ENCODE results near the gene VILL. TPM values are rescaled to one million over a fixed set of nuclear protein-coding genes. Genes with fewer than 3 reads are reported as not detected.

Gene VILL
- total RNA-seq, 1 donor from 2014 or later, result 4.9 TPM

DNA sequence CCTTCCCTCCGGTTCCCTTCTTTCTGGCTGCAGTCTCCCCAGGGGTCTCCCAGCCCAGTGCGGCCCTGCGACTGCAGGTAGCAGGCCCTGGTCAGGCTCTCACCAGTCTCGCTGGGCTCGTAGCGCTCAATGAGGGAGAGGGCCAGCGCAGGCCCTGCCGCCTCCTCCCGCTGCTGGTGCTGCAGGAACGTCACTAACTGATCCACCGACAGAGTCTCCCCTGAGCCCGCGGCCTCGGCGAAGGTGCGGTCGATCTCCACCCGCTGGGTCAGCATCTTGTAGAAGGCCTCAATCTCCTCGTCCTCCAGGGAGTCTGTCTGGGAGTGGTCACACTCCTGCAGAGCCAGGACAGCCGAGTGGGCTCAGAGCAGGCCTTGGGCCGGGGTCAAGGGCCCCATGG is 20.5 kb downstream of the VILL start:
- TF ChIP-seq, protein P1, sequence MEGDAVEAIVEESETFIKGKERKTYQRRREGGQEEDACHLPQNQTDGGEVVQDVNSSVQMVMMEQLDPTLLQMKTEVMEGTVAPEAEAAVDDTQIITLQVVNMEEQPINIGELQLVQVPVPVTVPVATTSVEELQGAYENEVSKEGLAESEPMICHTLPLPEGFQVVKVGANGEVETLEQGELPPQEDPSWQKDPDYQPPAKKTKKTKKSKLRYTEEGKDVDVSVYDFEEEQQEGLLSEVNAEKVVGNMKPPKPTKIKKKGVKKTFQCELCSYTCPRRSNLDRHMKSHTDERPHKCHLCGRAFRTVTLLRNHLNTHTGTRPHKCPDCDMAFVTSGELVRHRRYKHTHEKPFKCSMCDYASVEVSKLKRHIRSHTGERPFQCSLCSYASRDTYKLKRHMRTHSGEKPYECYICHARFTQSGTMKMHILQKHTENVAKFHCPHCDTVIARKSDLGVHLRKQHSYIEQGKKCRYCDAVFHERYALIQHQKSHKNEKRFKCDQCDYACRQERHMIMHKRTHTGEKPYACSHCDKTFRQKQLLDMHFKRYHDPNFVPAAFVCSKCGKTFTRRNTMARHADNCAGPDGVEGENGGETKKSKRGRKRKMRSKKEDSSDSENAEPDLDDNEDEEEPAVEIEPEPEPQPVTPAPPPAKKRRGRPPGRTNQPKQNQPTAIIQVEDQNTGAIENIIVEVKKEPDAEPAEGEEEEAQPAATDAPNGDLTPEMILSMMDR (conservative IDR thresholded peaks at IDR 0.05), result no peak
- H3K4me1 Mint-ChIP-seq, result no peaks in the 10 kb centered on the region
- H3K36me3 Mint-ChIP-seq (ENCODE audit: low read depth), result peaks cover 23% of the 10 kb centered on the region
- H3K27me3 Mint-ChIP-seq (ENCODE audit: low read depth), result no peaks in the 10 kb centered on the region
- peaks cover 4% of the 10 kb centered on the region for H3K9me3 Mint-ChIP-seq
- H3K4me3 Mint-ChIP-seq, result no peak overlapping the region
- no peak overlapping the region for H3K27ac Mint-ChIP-seq (ENCODE audit: unreplicated experiment)
- DNase-seq (ENCODE audit: low read depth, low spot score), result no peak

DNA sequence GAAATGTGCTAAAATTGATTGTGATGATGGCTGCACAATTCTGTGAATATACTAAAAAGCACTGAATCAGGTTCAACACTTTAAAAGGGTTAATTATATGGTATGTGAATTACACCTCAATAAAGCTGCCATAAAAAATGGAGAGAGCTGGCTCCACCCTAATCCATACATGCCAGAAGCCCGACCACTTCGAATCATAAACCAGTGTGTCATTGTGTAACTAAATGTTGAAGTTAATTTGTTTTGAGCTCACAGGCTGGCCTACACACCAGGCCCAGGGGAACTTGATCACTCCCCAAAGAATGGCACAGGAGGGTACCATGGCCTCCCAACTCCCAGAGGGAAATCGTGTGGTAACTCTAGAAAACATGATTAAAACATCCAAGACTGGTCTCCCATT is 24.9 kb downstream of the VILL start:
- Mint-ChIP-seq H3K4me1 (no peaks in the 10 kb centered on the region), H3K9me3 (peaks cover 4% of the 10 kb centered on the region), H3K36me3 (ENCODE audit: low read depth) (peaks cover 30% of the 10 kb centered on the region), H3K27me3 (ENCODE audit: low read depth) (no peaks in the 10 kb centered on the region), H3K4me3 (no peak overlapping the region), H3K27ac (ENCODE audit: unreplicated experiment) (no peak overlapping the region)
- DNase-seq (ENCODE audit: low read depth, low spot score), result no peak
- TF ChIP-seq, protein P1 (conservative IDR thresholded peaks at IDR 0.05), result no peak

DNA sequence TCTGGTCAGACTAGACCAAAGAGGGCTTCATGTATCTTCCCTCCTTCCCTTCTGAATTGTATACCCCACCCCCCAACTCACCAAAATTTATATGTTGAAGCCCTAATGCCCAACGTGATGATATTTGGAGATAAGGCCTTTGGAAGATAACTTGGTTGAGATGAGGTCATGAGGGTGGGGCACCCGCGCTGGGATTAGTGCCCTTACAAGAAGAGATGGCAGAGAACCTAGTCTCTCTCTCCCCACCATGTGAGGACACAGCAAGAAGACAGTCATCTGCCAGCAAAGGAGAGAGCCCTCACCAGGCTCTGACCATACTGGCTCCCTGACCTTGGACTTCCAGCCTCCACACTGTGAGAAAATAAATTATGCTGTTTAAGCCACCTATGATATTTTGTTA is 25.4 kb downstream of the VILL start:
- Mint-ChIP-seq H3K9me3 (peaks cover 4% of the 10 kb centered on the region), H3K27ac (ENCODE audit: unreplicated experiment) (no peak overlapping the region), H3K27me3 (ENCODE audit: low read depth) (no peaks in the 10 kb centered on the region), H3K36me3 (ENCODE audit: low read depth) (peaks cover 30% of the 10 kb centered on the region), H3K4me1 (no peaks in the 10 kb centered on the region), H3K4me3 (no peak overlapping the region)
- DNase-seq (ENCODE audit: low read depth, low spot score), result no peak
- TF ChIP-seq, protein P1 (conservative IDR thresholded peaks at IDR 0.05), result no peak

DNA sequence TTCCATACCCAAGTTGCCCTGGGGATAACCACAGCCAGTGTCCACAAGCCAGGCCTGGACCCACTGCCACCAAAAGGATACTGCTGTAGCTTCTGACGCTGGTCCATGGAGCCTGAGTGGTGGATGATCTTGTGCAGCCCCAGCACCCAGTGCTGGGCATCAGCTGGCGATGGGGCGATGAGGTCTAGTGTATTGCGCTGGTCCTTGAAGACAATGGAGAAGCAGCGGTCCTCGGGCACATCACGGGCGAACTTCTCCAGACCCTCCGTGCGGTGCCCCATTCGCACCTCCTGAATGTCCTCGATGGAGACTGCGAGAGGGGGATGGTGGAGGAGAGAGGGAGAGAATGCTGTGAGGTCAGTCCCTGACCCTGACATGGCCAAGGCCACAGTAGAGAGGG is 25.8 kb downstream of the VILL start:
- Mint-ChIP-seq H3K9me3 (peaks cover 4% of the 10 kb centered on the region), H3K4me3 (no peak overlapping the region), H3K4me1 (no peaks in the 10 kb centered on the region), H3K27ac (ENCODE audit: unreplicated experiment) (no peak overlapping the region), H3K36me3 (ENCODE audit: low read depth) (peaks cover 30% of the 10 kb centered on the region), H3K27me3 (ENCODE audit: low read depth) (no peaks in the 10 kb centered on the region)
- TF ChIP-seq, protein P1 (conservative IDR thresholded peaks at IDR 0.05), result no peak
- no peak for DNase-seq (ENCODE audit: low read depth, low spot score)

DNA sequence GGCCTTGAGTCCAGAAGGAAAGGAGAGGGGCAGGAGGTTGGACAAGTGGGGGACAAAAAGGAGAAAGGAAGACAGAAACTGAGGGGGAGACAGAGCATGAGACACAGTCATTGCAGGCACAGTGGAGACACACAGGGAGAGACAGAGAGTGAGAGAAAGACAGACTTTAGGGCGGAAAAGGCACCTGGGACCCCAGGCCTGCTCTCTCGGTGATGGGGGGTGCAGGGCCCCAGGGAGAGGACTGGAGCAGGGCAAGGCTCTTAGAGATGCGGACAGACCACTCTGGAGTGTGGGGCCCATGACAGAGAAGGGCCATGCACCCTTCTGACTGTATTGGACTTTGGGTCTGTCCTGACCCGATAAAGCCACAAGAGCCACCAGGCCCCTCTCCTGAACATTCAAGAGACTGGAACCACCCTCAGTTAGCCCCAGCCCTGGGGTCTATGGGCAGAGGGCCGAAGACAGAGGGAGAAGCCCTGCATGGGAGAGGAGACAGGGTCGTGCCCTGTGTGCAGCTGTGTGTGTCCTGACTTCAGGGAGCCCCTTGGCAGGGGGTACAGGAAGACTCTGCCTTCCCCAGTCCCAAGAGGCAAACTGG is 26.4 kb downstream of the VILL start:
- no peak overlapping the region for H3K27ac Mint-ChIP-seq (ENCODE audit: unreplicated experiment)
- H3K4me3 Mint-ChIP-seq, result no peak overlapping the region
- H3K36me3 Mint-ChIP-seq (ENCODE audit: low read depth), result peaks cover 30% of the 10 kb centered on the region
- peaks cover 4% of the 10 kb centered on the region for H3K9me3 Mint-ChIP-seq
- H3K4me1 Mint-ChIP-seq, result no peaks in the 10 kb centered on the region
- no peak for DNase-seq (ENCODE audit: low read depth, low spot score)
- TF ChIP-seq, protein P1 (conservative IDR thresholded peaks at IDR 0.05), result no peak
- H3K27me3 Mint-ChIP-seq (ENCODE audit: low read depth), result no peaks in the 10 kb centered on the region
